ENCODE measurements around the gene MRPL51. TPM values are rescaled to one million over a fixed set of nuclear protein-coding genes. Genes with fewer than 3 reads are reported as not detected.
"Not testable (repeated sequence)": the region's sequence is repeated elsewhere in the genome, so short reads cannot be mapped to it uniquely, and the experiment has no call there.

The MRPL51 gene
- total RNA-seq, 1 donor from 2014 or later, result 247 TPM

DNA sequence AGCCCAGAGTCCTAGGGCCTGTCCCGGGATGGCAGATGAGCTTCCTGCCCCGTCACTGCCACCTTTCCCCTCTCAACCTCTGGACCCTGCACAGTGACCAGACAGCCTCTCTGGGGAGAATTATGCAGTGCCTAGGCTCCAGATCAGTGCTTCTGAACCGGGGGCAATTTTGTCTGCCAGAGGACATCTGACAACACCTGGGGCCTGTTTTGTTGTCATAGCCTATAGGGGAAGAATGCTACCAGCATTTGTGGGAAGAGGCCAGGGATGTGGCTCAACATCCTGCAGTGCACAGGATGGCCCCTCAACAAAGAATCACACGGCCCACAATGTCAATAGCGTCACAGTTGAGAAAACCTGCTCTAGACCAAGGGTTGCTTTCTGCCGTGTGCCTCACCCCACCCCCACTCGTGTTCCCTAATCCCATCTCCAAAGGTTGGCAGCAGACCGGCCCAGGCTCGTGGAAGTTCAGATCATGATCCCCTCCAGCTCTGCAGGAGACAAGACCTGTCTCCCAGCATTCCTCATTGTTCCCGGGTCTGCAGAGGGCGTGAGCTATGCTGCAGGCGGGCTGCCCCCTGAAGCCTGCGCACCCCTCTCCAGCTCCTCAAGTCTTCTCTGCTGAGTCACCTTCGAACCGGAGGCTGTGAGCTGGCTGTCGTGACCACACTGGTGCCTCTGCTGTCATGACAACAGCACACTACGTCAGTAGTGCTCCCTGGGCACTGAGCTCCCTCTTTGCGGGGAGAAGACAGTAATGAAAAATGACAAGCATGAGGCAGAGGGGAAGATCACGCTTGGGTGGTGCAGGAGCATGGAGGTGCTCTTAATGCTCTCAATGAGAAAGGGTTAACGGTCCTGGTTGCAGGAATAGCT, 39.2 kb upstream of the MRPL51 start:
- DNase-seq (ENCODE audit: low spot score), result peak; percentile 93

DNA sequence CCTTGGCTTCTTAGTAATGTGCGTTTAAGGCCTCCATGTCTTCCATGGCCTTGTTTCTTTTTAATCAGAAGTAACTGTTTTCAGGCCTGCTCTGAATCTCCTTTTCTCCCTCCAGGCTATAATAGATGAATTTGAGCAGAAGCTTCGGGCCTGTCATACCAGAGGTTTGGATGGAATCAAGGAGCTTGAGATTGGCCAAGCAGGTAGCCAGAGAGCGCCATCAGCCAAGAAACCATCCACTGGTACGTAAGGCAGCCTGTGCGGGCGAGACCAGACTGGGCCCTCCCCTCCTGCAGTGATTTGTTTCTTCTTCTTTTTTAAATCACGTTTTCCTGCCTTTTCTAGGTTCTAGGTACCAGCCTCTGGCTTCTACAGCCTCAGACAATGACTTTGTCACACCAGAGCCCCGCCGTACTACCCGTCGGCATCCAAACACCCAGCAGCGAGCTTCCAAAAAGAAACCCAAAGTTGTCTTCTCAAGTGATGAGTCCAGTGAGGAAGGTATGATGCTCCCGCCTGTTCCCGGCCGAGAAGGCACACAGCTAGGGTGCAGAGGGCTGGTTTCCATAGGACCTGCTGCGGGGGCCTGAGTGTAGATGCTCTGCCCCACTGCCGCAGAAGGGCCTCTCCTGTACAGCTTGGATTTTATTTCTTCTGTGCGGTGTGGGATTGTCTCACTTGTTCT, 37.7 kb upstream of the MRPL51 start:
- DNase-seq (ENCODE audit: low spot score), result no peak

GRCh38 chr12:6529291-6529737, 36.3 kb upstream of the MRPL51 start:
- no peak for DNase-seq (ENCODE audit: low spot score)

DNA sequence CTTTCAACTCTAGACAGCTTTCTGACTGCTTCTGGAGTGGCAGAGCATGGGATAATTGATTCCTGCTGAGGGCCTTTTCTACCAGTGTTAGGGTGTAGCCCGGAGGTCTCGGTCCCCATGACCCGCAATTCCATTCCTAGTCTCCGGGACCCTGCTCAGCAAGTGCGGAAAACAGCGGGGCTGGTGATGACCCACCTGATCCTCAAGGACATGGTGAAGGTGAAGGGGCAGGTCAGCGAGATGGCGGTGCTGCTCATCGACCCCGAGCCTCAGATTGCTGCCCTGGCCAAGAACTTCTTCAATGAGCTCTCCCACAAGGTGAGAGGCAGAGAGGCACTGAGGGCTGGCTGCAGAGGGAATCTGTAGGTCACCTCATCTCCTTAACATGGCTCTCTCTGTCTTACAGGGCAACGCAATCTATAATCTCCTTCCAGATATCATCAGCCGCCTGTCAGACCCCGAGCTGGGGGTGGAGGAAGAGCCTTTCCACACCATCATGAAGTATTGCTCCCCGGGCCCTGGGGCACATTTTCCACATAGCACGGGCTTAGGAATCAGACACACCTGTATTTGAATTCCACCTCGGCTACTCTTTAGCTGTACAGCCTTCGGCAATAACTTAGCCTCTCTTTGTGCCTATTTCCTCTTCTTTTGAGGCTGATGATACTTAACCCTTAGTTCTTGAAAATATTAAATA, 35.6 kb upstream of the MRPL51 start:
- DNase-seq (ENCODE audit: low spot score), result peak; percentile 79

DNA sequence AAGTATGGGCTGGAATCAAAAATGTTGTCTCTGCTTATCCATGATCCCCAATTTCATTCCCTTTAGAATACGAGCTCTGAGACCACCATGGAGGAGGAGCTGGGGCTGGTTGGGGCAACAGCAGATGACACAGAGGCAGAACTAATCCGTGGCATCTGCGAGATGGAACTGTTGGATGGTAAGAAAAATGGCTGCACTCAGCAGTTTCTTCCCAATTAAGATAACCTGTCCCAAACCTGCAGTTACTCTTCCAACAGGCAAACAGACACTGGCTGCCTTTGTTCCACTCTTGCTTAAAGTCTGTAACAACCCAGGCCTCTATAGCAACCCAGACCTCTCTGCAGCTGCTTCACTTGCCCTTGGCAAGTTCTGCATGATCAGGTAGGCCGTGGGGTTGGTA, 34.6 kb upstream of the MRPL51 start:
- DNase-seq (ENCODE audit: low spot score), result no peak

DNA sequence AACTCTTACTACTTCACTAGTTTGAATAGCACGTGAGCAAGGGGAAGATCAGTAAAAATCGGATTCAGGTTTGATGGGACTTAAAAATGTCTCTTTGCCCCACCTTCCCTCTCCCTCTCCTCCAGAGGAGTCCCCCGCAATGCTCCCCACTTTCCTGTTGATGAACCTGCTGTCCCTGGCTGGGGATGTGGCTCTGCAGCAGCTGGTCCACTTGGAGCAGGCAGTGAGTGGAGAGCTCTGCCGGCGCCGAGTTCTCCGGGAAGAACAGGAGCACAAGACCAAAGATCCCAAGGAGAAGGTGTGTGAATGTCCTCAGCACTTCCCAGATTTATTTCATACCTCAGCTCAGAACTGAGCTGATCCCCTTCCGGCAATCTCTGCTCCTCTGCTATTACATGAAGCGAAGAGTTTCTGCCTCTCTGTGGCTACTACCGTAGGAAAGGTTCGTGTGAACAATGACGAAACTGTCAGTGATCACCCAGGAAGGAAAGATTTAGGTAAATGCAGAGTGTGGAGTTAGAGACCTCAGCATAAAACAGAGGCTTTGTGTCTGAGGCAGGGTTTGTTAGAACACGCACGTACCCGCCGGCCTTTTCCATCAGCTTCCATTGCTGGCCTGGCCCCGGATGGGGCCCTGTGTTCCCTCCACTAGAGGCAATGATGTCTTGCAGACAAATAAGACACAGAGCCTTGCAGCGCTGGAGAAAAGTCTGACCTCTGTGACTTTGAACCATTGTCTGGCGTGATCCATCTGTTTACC, 33.9 kb upstream of the MRPL51 start:
- peak; percentile 73 for DNase-seq (ENCODE audit: low spot score)

GRCh38 chr12:6526201-6526600, 33.1 kb upstream of the MRPL51 start:
- DNase-seq (ENCODE audit: low spot score), result no peak

- DNase-seq (ENCODE audit: low spot score), result no peak
These were observed 31.6 kb upstream of the MRPL51 start for GRCh38 chr12:6524648-6525047.

- DNase-seq (ENCODE audit: low spot score), result no peak
These were observed 30.6 kb upstream of the MRPL51 start for GRCh38 chr12:6523708-6524107.

DNA sequence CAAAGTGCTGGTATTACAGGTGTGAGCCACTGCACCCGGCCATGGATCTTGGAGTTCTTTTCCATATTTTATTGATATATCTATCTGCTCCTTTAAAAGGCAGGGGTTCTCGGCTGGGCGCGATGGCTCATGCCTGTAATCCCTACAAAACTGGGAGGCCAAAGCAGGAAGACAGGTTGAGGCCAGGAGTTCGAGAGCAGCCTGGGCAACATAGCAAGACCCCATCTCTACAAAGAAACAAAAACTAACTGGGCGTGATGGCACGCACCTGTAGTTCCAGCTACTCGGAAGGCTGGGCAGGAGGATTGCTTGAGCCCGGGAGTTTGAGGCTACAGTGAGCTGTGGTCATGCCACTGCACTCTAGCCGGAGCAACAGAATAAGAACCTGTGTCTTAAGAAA, 29.1 kb upstream of the MRPL51 start:
- DNase-seq (ENCODE audit: low spot score), result no peak

DNA sequence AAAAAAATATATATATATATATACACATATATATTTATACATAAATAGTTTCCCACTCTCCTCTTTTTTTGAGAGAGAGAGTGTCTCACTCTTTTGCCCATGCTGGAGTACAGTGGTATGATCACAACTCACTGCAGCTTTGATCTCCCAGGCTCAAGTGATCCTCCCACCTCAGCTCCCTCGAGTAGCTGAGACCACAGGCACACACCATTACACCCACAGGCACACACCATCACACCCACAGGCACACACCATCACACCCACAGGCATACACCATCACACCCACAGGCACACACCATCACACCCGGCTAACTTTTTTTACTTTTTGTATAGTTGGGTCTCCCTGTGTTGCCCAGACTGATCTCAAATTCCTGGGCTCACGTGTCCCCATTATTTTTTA, 27.1 kb upstream of the MRPL51 start:
- no peak for DNase-seq (ENCODE audit: low spot score)

DNA sequence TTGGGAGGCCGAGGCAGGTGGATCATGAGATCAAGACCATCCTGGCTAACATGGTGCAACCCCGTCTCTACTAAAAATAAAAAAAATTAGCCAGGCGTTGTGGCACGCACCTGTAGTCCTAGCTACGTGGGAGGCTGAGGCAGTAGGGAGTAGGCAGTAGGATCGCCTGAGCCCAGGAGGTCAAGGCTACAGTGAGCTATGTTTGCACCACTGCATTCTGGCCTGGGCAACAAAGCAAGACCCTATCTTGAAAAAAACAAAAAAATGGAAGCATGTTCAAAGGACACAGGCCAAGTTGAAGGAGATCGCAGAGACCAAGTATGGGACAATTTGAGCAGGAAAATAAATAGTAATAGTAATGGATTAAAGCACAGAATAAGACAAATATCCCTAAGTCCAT, 15.0 kb upstream of the MRPL51 start:
- no peak for DNase-seq (ENCODE audit: low spot score)

DNA sequence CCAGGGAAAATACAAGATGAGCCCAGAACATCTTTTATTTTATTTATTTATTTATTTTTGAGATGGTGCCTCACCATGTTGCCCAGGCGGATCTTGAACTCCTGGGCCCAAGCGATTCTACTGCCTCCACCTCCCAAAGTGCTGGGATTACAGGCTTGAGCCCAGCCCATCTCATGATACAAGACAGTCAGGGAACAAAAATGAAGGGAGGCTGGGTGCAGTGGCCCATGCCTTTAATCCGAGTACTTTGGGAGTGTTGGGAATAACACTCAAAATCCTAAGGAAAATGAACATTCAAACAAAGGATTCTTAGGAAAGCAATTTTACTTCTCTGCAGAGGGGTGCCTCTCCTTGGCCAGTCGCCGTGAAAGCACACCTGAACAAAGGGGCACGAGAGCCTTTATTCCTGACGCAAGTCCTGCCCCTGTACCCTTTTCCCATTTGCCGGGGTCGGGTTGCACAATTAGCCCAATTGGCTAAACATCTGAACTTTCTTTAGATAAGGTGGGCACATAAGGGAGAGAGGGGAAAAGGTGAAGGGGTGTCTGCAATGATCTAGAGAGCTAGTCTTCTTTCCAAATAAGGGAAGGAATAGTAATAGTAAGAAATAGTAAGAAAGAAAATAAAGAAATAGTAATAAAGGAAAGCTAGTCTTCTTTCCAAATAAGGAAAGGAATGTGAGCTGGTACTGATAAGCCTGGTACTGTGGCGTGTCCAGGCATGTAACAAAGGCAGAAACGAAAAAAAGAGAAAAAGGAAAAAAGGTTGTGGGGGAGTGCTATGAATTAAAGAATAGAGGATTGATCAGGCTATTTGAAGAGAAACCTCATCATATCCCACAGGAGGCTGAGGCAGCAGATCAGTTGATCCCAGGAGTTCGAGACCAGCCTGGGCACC, 14.3 kb upstream of the MRPL51 start:
- DNase-seq (ENCODE audit: low spot score), result peak; percentile 62

DNA sequence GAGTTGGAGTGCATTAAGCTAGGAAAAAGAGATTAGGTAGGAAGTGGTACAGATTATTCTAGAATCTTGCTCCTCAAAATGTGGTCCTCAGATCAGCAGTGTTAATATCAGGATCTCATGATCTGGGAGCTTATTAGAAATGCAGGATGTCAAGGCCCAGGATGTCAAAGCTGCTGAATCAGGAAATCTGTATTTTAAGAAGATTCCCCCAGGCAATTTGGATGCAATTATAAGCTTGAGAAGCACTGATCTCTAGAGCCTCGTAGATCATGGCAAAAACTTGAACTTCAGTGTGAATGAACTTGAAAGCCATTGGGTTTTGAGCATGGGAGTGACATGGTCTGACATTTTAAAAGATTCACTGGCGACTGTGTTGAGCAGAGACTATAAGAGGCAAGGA, 7.4 kb upstream of the MRPL51 start:
- no peak for DNase-seq (ENCODE audit: low spot score)

DNA sequence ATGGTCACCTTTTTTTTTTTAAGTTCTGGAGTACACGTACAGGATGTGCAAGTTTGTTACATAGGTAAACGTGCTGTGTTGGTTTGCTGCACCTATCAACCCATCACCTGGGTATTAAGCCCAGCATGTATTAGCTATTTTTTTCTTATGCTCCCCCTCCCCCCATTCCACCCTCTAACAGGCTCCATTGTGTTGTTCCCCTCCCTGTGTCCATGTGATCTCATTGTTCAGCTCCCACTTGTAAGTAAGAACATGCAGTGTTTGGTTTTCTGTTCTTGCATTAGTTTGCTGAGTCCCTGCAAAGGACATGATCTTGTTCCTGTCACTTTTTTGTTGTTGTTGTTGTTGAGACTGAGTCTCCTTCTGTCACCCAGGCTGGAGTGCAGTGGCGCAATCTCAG, 4.2 kb upstream of the MRPL51 start:
- DNase-seq (ENCODE audit: low spot score), result not testable (repeated sequence)

GRCh38 chr12:6494968-6495367, 1.9 kb upstream of the MRPL51 start:
- DNase-seq (ENCODE audit: low spot score), result no peak

GRCh38 chr12:6494258-6494743, 1.2 kb upstream of the MRPL51 start:
- peak; percentile 10 for DNase-seq (ENCODE audit: low spot score)

DNA sequence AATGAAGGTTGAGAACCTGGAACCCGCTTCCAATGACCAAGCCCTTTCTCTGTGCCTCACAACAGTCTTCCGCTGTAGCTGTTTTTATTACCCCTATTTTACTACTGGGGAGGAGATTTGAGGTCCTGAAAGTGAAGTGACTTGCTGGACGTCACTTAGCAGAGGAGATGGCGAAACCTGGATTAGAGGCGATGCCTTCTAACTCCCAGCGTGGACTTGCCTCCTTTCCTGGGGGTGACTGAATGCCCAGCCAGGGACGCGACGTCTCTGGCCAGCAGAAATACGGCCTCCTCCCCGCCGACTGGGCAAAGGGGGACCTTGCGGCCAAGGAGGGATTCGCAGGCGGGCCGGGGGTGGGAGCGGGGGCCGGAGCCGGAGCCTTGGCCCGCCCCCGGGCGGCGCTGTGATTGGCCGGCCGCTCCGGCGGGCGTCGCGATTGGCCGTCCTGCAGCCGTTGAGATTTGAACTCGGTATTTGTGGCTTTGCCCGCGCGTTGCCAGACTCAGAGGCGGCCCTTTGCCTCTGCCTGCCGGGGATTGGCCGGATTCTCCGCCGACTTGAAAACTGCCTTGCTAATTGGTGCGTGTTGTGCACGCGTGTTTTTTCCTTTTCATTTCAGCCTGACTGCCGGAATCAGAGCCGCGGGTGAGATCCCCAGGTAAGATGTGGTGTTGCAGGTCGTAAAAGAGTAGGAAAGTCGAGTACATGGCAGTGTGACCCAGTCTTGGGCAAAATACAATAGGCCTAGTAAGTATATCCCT, 615 bp upstream of the MRPL51 start, which contains the start of gene NCAPD2:
Gene NCAPD2 (plus strand): TSS at position 606 of the 761 bp plus-strand sequence. CDS start 997 bp downstream, outside the sequence.
- peak; percentile 98 for DNase-seq (ENCODE audit: low spot score)

DNA sequence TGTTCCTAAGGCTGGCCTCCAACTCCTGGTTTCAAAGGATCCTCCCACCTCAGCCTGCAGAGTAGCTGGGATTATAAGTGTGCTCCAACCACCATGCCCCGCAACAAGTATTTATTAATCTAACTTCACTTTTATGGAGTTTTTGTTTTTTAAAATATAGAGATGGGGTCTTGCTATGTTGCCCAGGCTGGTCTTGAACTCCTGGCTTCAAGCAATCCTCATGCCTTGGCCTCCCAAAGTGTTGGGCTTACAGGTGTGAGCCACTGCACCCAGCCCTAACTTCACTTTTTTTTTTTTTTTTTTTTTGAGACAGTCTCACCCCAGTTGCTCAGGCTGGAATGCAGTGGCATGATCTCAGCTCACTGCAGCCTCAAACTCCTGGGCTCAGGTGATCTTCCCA, 2.4 kb downstream of the MRPL51 start:
- not testable (repeated sequence) for DNase-seq (ENCODE audit: low spot score)

All from umbilical cord (tissue), 2 donors.